ENCODE data around the gene SIDT2. TPM values are rescaled to one million over a fixed set of nuclear protein-coding genes. Genes with fewer than 3 reads are reported as not detected.

The SIDT2 gene
- total RNA-seq, 2 experiments from 2014 or later = 18.3 to 37.7 TPM

GRCh38 chr11:117177534-117178209, 871 bp upstream of the SIDT2 start:
- Histone ChIP-seq H4K20me1 (ENCODE audit: insufficient read depth, low read length) (no peaks in the 10 kb centered on the region), H3K9me3 (ENCODE audit: low read length) (no peaks in the 10 kb centered on the region), H3K27ac (ENCODE audit: low read depth, low read length, poor library complexity, severe bottlenecking) (peak overlapping the region; percentile 44), H3K79me2 (ENCODE audit: insufficient read depth, low read depth, low read length) (peaks cover 3% of the 10 kb centered on the region; the same call in 1 of the 2 replicates), H3K9me2 (ENCODE audit: insufficient read depth, low read length) (no peaks in the 10 kb centered on the region), H3K4me1 (ENCODE audit: insufficient read depth, low read length, poor library complexity, severe bottlenecking) (peaks cover 30% of the 10 kb centered on the region), H3K4me3 (ENCODE audit: low read depth, low read length, poor library complexity, severe bottlenecking) (peak overlapping the region; percentile 88), H2AFZ (ENCODE audit: low read length) (peak overlapping the region; percentile 83; the same call in 1 of the 2 replicates), H3K36me3 (ENCODE audit: insufficient read depth, low read length) (peaks cover 12% of the 10 kb centered on the region; the same call in 1 of the 2 replicates), H3K4me2 (ENCODE audit: low read length) (peak overlapping the region; percentile 85)
- intact Hi-C loops (cut with micrococcal nuclease; ENCODE audit: unreplicated experiment) = loop anchor here (1.0 to 2.0 kb wide), 3 partner anchors 33 to 405 kb away; partner anchors contain the start of genes BUD13, PAFAH1B2, PCSK7 and RNF214
- TF ChIP-seq EZH2phosphoT487 (IDR thresholded peaks at IDR 0.05; ENCODE audit: borderline replicate concordance, low read depth, low read length) = no peak
- TF ChIP-seq CTCF (conservative IDR thresholded peaks at IDR 0.05; ENCODE audit: low read length) = no peak
- no TSS peak for BruUV-seq (replicated peaks)
- ChIA-PET POLR2A (interaction anchor here (0.6 to 5.2 kb wide), 10 partner anchors 8 to 390 kb away, joined by 3 to 30 read pairs (median 6); partner anchors contain the start of genes PAFAH1B2, PCSK7, RNF214 and SIK3), CTCF (ENCODE audit: unreplicated experiment) (interaction anchor here (0.6 to 0.7 kb wide), 2 partner anchors 52 to 164 kb away, joined by 3 read pairs; no protein-coding TSS in a partner anchor)
- DNase-seq (ENCODE audit: low spot score) = no peak

DNA sequence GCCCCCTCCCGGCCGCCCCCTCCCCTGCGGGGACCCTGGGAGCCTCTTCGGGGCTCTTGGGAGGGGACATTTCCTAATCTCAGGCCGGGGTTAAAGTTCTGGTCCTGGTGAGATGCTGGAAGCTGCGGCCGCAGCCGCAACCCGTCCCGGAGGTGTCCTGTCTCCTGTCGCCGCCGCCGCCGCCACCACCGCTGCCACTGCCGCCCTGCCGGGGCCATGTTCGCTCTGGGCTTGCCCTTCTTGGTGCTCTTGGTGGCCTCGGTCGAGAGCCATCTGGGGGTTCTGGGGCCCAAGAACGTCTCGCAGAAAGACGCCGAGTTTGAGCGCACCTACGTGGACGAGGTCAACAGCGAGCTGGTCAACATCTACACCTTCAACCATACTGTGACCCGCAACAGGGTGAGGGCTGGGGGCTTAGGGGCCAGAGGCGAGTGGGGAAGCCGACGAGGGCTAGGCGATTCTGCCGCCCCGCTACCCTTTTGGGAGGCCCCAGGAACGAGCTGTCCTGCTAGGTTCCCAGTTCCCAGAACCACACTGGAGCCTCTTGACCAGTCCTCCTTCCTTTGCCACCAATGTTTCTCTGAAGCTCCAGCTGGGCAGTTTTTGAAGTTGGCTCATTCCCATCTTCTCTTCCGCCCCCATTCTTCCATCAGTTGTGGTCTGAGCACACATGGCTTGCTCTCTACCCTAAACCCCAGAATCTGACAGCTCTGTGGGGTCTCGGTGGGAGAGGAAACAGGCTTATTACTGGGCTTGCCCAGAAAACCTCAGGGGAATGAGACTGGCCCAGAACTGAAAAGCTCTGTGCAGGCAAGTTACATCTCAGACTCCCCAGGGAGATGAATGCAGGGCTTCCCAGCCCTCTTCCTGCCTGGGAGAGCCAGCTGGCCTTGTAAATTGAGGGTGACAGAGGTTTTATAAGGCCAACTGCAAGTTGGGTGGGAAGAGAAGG, 781 bp downstream of the SIDT2 start:
- ChIA-PET POLR2A (interaction anchor here (0.5 to 5.2 kb wide), 15 partner anchors 9 to 392 kb away, joined by 3 to 30 read pairs (median 5); partner anchors contain the start of genes PAFAH1B2, PCSK7, RNF214 and ZPR1), CTCF (ENCODE audit: unreplicated experiment) (interaction anchor here (0.9 to 1.9 kb wide), 4 partner anchors 35 to 51 kb away, joined by 3 to 8 read pairs (median 6); partner anchors contain the start of gene PAFAH1B2)
- Histone ChIP-seq H4K20me1 (ENCODE audit: insufficient read depth, low read length) (no peaks in the 10 kb centered on the region), H2AFZ (ENCODE audit: low read length) (peak overlapping the region; percentile 18; the same call in 1 of the 2 replicates), H3K79me2 (ENCODE audit: insufficient read depth, low read depth, low read length) (peaks cover 3% of the 10 kb centered on the region; the same call in 1 of the 2 replicates), H3K9me2 (ENCODE audit: insufficient read depth, low read length) (no peaks in the 10 kb centered on the region), H3K4me2 (ENCODE audit: low read length) (peak overlapping the region; percentile 86), H3K9me3 (ENCODE audit: low read length) (no peaks in the 10 kb centered on the region), H3K4me3 (ENCODE audit: low read depth, low read length, poor library complexity, severe bottlenecking) (peak overlapping the region; percentile 88), H3K27ac (ENCODE audit: low read depth, low read length, poor library complexity, severe bottlenecking) (peak overlapping the region; percentile 52), H3K4me1 (ENCODE audit: insufficient read depth, low read length, poor library complexity, severe bottlenecking) (peaks cover 30% of the 10 kb centered on the region), H3K36me3 (ENCODE audit: insufficient read depth, low read length) (peaks cover 15% of the 10 kb centered on the region; the same call in 1 of the 2 replicates)
- no TSS peak for BruUV-seq (replicated peaks)
- peak; percentile 58 for DNase-seq (ENCODE audit: low spot score)
- intact Hi-C loops (cut with micrococcal nuclease; ENCODE audit: unreplicated experiment) = loop anchor here (2.0 kb wide), 1 partner anchor 407 kb away; the partner anchor contains the start of gene BUD13
- TF ChIP-seq EZH2phosphoT487 (IDR thresholded peaks at IDR 0.05; ENCODE audit: borderline replicate concordance, low read depth, low read length) (no peak), CTCF (conservative IDR thresholded peaks at IDR 0.05; ENCODE audit: low read length) (no peak)

Data from OCI-LY7 (cell line).